ENCODE results near the gene MAOA. TPM values are rescaled to one million over a fixed set of nuclear protein-coding genes. Genes with fewer than 3 reads are reported as not detected.
"Not testable (repeated sequence)": the region's sequence is repeated elsewhere in the genome, so short reads cannot be mapped to it uniquely, and the experiment has no call there.

MAOA gene
- total RNA-seq, 2 donors from 2014 or later = 0.38 to 4.7 TPM

GRCh38 chrX:43664708-43665107 is 8.6 kb downstream of the MAOA start:
- Histone ChIP-seq H3K36me3 (ENCODE audit: control insufficient read depth, insufficient read depth, low read length) (no peaks in the 10 kb centered on the region), H3K27ac (ENCODE audit: low read depth, low read length) (no peak overlapping the region), H3K27me3 (ENCODE audit: control insufficient read depth, insufficient read depth, low read length, poor library complexity, severe bottlenecking) (no peaks in the 10 kb centered on the region), H3K9ac (ENCODE audit: extremely low read depth, low read length, poor library complexity, severe bottlenecking) (no peak overlapping the region), H3K4me1 (ENCODE audit: control insufficient read depth, insufficient read depth, low read length) (no peaks in the 10 kb centered on the region), H3K9me3 (ENCODE audit: control insufficient read depth, low read length) (no peaks in the 10 kb centered on the region), H3K4me3 (ENCODE audit: low read length) (no peak overlapping the region)
- H3K4me1 Mint-ChIP-seq = peaks cover 5% of the 10 kb centered on the region
- 92% methylated on average over 3 of the region's 3 CpGs; no CpG with 5 or more reads in 1 of the 2 experiments for WGBS, 2 experiments (ENCODE audit: insufficient coverage in 1 of 2, insufficient read length in 1 of 2)
- no peak overlapping the region for H3K27ac Mint-ChIP-seq
- no peaks in the 10 kb centered on the region for H3K36me3 Mint-ChIP-seq (ENCODE audit: low read depth)
- TF ChIP-seq CTCF (conservative IDR thresholded peaks at IDR 0.05) = no peak
- H3K27me3 Mint-ChIP-seq (ENCODE audit: insufficient read depth) = peaks cover 10% of the 10 kb centered on the region
- no peak for DNase-seq
- H3K9me3 Mint-ChIP-seq = peaks cover 5% of the 10 kb centered on the region
- no peak overlapping the region for H3K4me3 Mint-ChIP-seq

GRCh38 chrX:43666311-43666912 is 10.3 kb downstream of the MAOA start:
- no peak for TF ChIP-seq CTCF (conservative IDR thresholded peaks at IDR 0.05)
- H3K36me3 Mint-ChIP-seq (ENCODE audit: low read depth) = no peaks in the 10 kb centered on the region
- Histone ChIP-seq H3K27me3 (ENCODE audit: control insufficient read depth, insufficient read depth, low read length, poor library complexity, severe bottlenecking) (no peaks in the 10 kb centered on the region), H3K4me1 (ENCODE audit: control insufficient read depth, insufficient read depth, low read length) (no peaks in the 10 kb centered on the region), H3K9ac (ENCODE audit: extremely low read depth, low read length, poor library complexity, severe bottlenecking) (no peak overlapping the region), H3K27ac (ENCODE audit: low read depth, low read length) (no peak overlapping the region), H3K36me3 (ENCODE audit: control insufficient read depth, insufficient read depth, low read length) (no peaks in the 10 kb centered on the region), H3K9me3 (ENCODE audit: control insufficient read depth, low read length) (no peaks in the 10 kb centered on the region), H3K4me3 (ENCODE audit: low read length) (no peak overlapping the region)
- no peak overlapping the region for H3K27ac Mint-ChIP-seq
- WGBS, 2 experiments (ENCODE audit: insufficient coverage in 1 of 2, insufficient read length in 1 of 2) = 94 to 100% methylated on average over 2 to 3 of the region's 3 CpGs
- DNase-seq = no peak
- H3K9me3 Mint-ChIP-seq = peaks cover 7% of the 10 kb centered on the region
- no peak overlapping the region for H3K4me3 Mint-ChIP-seq
- peaks cover 10% of the 10 kb centered on the region for H3K27me3 Mint-ChIP-seq (ENCODE audit: insufficient read depth)
- peaks cover 5% of the 10 kb centered on the region for H3K4me1 Mint-ChIP-seq

GRCh38 chrX:43675965-43676628 is 20.0 kb downstream of the MAOA start:
- 57 to 80% methylated on average over 3 to 13 of the region's 19 CpGs for WGBS, 2 experiments (ENCODE audit: insufficient coverage in 1 of 2, insufficient read length in 1 of 2)

More at GRCh38 chrX:43675965-43676628, 20.0 kb downstream of the MAOA start:
- not testable (repeated sequence) for H3K36me3 ChIP-seq (ENCODE audit: control insufficient read depth, insufficient read depth, low read length); H3K9me3 ChIP-seq (ENCODE audit: control insufficient read depth, low read length); H3K36me3 Mint-ChIP-seq (ENCODE audit: low read depth); H3K27ac Mint-ChIP-seq; DNase-seq; H3K27ac ChIP-seq (ENCODE audit: low read depth, low read length); H3K4me1 ChIP-seq (ENCODE audit: control insufficient read depth, insufficient read depth, low read length); H3K4me1 Mint-ChIP-seq; H3K27me3 Mint-ChIP-seq (ENCODE audit: insufficient read depth); H3K4me3 ChIP-seq (ENCODE audit: low read length); H3K9ac ChIP-seq (ENCODE audit: extremely low read depth, low read length, poor library complexity, severe bottlenecking); H3K4me3 Mint-ChIP-seq; H3K27me3 ChIP-seq (ENCODE audit: control insufficient read depth, insufficient read depth, low read length, poor library complexity, severe bottlenecking)
- H3K9me3 Mint-ChIP-seq = peaks cover 40% of the 10 kb centered on the region

All from endodermal cell (in vitro differentiated cells).